ENCODE measurements around the gene RBPMS2. TPM values are rescaled to one million over a fixed set of nuclear protein-coding genes. Genes with fewer than 3 reads are reported as not detected.

Gene RBPMS2
- total RNA-seq, 1 donor from 2014 or later: 4.8 TPM

GRCh38 chr15:64810497-64811326 is 35.3 kb upstream of the RBPMS2 start:
- TF ChIP-seq, protein P1, sequence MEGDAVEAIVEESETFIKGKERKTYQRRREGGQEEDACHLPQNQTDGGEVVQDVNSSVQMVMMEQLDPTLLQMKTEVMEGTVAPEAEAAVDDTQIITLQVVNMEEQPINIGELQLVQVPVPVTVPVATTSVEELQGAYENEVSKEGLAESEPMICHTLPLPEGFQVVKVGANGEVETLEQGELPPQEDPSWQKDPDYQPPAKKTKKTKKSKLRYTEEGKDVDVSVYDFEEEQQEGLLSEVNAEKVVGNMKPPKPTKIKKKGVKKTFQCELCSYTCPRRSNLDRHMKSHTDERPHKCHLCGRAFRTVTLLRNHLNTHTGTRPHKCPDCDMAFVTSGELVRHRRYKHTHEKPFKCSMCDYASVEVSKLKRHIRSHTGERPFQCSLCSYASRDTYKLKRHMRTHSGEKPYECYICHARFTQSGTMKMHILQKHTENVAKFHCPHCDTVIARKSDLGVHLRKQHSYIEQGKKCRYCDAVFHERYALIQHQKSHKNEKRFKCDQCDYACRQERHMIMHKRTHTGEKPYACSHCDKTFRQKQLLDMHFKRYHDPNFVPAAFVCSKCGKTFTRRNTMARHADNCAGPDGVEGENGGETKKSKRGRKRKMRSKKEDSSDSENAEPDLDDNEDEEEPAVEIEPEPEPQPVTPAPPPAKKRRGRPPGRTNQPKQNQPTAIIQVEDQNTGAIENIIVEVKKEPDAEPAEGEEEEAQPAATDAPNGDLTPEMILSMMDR (IDR thresholded peaks at IDR 0.05): no peak
- Mint-ChIP-seq H3K27ac (ENCODE audit: unreplicated experiment) (no peak overlapping the region), H3K4me1 (ENCODE audit: unreplicated experiment) (peaks cover 9% of the 10 kb centered on the region), H3K9me3 (ENCODE audit: unreplicated experiment) (no peaks in the 10 kb centered on the region), H3K4me3 (ENCODE audit: unreplicated experiment) (no peak overlapping the region), H3K36me3 (ENCODE audit: unreplicated experiment) (no peaks in the 10 kb centered on the region), H3K27me3 (ENCODE audit: unreplicated experiment) (no peaks in the 10 kb centered on the region)
- no peak for DNase-seq (ENCODE audit: extremely low spot score, unreplicated experiment)

GRCh38 chr15:64809649-64810496 is 34.5 kb upstream of the RBPMS2 start:
- peak; percentile 92 for DNase-seq (ENCODE audit: extremely low spot score, unreplicated experiment)
- Mint-ChIP-seq H3K36me3 (ENCODE audit: unreplicated experiment) (no peaks in the 10 kb centered on the region), H3K4me1 (ENCODE audit: unreplicated experiment) (peaks cover 9% of the 10 kb centered on the region), H3K4me3 (ENCODE audit: unreplicated experiment) (no peak overlapping the region), H3K27me3 (ENCODE audit: unreplicated experiment) (no peaks in the 10 kb centered on the region), H3K27ac (ENCODE audit: unreplicated experiment) (no peak overlapping the region), H3K9me3 (ENCODE audit: unreplicated experiment) (no peaks in the 10 kb centered on the region)
- TF ChIP-seq, protein P1 (IDR thresholded peaks at IDR 0.05): peak; percentile 91

DNA sequence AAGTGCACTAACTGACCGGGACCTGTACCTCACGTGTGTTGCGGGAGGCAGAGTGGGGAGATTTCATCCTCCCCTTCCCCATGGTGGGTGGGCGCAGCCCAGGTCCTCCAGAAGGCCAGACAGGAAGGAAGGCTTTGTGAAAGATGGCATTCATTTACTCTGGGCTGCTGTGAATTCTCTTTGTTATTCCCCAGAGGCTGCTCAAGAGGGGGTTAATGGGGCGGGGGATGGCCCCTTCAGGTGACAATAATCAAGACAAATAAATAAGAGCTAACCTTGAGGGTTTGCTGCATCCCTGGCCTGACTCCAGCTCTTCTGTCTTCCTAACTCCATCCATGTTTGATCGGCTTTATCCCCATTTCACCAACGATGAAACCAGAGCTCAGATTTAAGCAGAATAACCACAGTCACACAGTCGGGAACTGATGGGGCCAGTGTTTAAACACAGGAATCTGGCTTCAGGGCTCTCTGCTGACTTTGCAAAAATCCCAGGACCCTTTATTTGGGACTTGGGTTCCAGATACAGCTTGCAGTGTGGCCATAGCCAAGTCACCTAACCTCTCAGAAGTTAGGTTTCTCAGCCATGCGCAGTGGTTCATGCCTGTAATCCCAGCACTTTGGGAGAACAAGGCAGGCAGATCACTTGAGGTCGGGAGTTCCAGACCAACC is 33.5 kb upstream of the RBPMS2 start:
- H3K4me3 Mint-ChIP-seq (ENCODE audit: unreplicated experiment): no peak overlapping the region
- H3K36me3 Mint-ChIP-seq (ENCODE audit: unreplicated experiment): no peaks in the 10 kb centered on the region
- H3K9me3 Mint-ChIP-seq (ENCODE audit: unreplicated experiment): no peaks in the 10 kb centered on the region
- H3K4me1 Mint-ChIP-seq (ENCODE audit: unreplicated experiment): peaks cover 9% of the 10 kb centered on the region
- no peak overlapping the region for H3K27ac Mint-ChIP-seq (ENCODE audit: unreplicated experiment)
- no peaks in the 10 kb centered on the region for H3K27me3 Mint-ChIP-seq (ENCODE audit: unreplicated experiment)
- TF ChIP-seq, protein P1 (IDR thresholded peaks at IDR 0.05): no peak
- DNase-seq (ENCODE audit: extremely low spot score, unreplicated experiment): no peak

DNA sequence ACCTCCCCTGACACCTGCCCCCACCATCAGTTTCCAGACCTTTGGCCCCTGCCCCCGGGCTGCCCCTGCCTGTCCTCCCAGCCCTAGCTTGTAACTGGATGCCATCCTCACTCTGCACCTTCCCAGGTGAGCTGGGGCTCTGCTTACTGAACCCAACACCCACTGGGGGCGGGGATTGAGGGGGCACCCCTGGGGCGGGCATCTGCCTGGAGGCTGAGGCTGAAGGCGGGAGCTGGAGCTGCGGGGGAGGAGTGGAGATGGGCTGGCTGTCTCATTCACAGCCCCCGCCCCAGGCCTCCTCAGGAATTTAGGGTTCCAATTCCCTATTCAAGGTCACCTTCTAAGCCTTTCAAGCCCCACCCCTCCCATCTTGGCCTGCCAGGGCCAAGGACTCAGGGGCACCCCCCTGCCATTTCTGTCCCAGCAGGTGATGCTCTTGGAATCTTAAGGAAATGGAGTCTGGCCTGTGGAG is 32.4 kb upstream of the RBPMS2 start:
- no peak for DNase-seq (ENCODE audit: extremely low spot score, unreplicated experiment)
- H3K9me3 Mint-ChIP-seq (ENCODE audit: unreplicated experiment): no peaks in the 10 kb centered on the region
- H3K36me3 Mint-ChIP-seq (ENCODE audit: unreplicated experiment): no peaks in the 10 kb centered on the region
- H3K4me1 Mint-ChIP-seq (ENCODE audit: unreplicated experiment): peaks cover 3% of the 10 kb centered on the region
- TF ChIP-seq, protein P1 (IDR thresholded peaks at IDR 0.05): no peak
- no peaks in the 10 kb centered on the region for H3K27me3 Mint-ChIP-seq (ENCODE audit: unreplicated experiment)
- H3K4me3 Mint-ChIP-seq (ENCODE audit: unreplicated experiment): no peak overlapping the region
- no peak overlapping the region for H3K27ac Mint-ChIP-seq (ENCODE audit: unreplicated experiment)

Data from osteocyte (in vitro differentiated cells).